Tongue (tissue), 2 donors: ENCODE results near the gene PRKAG3. TPM values are rescaled to one million over a fixed set of nuclear protein-coding genes. Genes with fewer than 3 reads are reported as not detected.

ENCODE experiments used
- DNase-seq: peaks from one replicate; pipeline ENCODE4 v3.0.0-alpha.2; 2015
- total RNA-seq: library from RNA; depleted of rRNA; stranded (reverse); fragments of >200 nt; gene quantifications from one replicate; pipeline ENCODE4 v1.2.3, GENCODE V29; 2014

Gene PRKAG3
- total RNA-seq, 1 donor from 2014 or later = 19.7 TPM

- DNase-seq = no peak
Measured at GRCh38 chr2:218839430-218839829, 7.8 kb upstream of the PRKAG3 start.

DNA sequence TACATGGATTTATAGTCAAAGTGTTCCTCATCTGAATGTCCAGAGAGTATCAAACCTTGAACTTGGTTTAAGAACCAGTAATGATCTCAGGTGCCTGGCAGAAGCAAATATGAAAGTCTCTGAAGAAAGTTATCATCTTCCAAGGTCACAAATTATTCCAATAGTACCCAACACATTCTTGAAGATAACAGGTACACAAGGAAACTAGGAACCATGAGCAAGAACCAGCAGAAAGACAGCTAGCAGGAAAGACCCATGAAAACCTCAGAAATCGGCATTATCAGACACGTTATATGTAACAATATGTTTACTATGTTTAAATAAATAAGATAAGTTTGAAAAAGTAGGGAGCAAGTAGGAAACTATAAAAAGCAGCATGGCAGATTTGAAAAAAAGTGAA is 5.9 kb upstream of the PRKAG3 start:
- no peak for DNase-seq

- no peak for DNase-seq
Measured at GRCh38 chr2:218834685-218835084, 3.1 kb upstream of the PRKAG3 start.

DNA sequence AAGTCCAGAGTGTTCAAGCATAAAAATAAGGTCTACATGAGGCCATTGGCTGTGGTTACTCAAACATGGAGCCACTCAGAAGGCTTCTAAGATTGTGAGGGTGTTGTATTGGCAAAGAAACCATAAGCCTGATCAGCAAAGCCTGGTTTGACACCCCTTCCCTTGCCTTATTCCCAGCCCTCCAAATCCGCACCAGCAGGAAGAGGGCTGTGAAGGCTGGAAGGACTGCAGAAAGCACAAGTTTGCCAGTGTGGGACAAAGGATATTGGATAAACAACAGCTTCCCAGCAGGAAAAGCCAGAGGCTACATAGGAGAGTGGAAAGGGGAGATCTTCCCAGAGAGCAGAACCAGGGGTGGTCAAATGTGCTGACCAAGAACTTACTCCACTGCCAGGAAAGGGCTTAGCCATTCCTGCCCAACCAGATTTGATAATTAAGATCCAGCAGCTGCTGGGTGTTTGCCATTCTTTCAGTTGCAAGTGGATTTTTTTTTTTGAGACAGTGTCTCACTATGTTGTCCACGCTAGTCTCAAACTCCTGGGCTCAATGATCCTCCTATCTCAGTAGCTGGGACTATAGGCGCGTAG is 1.5 kb upstream of the PRKAG3 start:
- DNase-seq = peak; percentile 57

DNA sequence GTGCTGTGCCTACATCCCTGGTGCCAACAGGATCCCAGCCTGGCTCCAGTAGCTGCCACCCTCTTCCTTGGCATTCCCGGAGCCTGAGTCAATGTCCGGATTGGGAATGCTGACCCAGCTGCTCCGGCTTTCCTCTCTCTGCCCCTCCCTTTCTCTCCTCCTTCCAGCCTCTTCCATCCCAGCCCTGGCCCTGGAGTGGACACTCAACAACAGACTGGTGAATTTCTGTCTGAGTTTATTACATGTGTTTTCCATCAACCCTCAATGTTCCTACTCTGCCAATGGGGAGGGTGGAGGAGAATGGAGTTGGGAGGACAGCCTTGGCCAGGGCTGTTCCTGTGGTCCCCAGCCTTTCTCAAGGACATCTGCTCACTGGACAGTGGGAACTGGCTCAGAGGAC is 917 bp upstream of the PRKAG3 start:
- DNase-seq = peak; percentile 75

DNA sequence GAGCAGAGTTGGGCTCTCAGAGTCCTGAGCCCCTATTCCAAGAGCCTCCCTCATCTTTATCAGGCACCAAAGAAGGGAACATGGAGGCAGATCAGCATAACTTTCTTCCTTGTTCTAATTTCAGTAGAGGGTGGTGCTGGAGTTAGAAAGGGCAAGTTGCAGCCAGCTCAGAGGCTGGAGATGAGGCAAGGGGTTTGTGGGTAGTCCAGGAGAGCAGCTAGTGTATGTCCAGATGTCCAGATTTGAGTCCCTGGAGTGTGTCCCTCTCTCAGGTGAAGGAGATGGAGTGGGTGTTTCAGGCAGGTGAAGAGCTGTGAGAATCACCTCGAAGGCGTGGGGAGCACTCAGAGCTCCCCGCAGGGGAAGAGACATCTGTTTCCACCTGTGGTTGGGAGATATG is 478 bp upstream of the PRKAG3 start:
- no peak for DNase-seq

DNA sequence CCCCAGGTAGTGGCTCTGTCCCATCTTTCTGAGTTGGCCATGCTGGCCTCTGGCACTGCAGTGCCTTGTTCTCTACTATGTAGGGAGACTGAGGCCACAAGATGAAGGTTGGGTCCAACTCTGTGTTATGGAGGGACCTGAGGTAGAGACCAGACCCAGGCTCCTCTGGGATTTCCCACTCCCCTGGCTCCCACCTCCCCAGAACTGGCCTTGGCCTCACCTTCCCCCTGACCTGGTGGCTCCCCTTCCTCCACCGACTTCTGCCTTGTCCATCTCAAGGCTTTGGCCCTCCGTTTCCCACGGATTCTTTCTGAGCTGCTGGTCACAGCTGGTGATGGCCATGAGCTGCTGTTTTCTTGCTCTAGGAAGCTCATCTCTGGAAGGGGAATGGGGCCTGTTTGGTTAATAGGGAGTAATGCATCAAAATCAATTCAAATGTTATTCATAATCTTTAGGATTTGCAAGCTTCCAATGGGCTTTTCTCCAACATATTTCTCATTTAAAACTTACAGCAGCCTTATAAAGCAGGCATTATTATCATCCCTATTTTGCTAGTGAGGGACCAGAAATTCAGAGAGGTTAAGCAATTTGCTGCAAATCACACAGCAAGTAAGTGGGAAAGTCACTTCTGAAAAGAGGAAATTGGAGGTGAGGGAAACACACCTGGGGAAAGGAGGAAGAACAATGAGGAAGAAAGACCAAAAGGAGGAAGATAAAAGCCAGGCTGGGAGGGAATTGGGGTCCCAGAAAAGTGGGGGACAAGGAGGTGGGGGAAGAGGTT is 887 bp downstream of the PRKAG3 start:
- DNase-seq = no peak

GRCh38 chr2:218829868-218830451 is 1.6 kb downstream of the PRKAG3 start:
- peak; percentile 81 for DNase-seq

GRCh38 chr2:218828477-218828778 is 3.2 kb downstream of the PRKAG3 start:
- no peak for DNase-seq

GRCh38 chr2:218827701-218828476 is 3.7 kb downstream of the PRKAG3 start:
- DNase-seq = no peak

- no peak for DNase-seq
Measured at GRCh38 chr2:218826791-218827190, 4.8 kb downstream of the PRKAG3 start.

- DNase-seq = no peak
Measured at GRCh38 chr2:218824004-218824403, 7.6 kb downstream of the PRKAG3 start.

DNA sequence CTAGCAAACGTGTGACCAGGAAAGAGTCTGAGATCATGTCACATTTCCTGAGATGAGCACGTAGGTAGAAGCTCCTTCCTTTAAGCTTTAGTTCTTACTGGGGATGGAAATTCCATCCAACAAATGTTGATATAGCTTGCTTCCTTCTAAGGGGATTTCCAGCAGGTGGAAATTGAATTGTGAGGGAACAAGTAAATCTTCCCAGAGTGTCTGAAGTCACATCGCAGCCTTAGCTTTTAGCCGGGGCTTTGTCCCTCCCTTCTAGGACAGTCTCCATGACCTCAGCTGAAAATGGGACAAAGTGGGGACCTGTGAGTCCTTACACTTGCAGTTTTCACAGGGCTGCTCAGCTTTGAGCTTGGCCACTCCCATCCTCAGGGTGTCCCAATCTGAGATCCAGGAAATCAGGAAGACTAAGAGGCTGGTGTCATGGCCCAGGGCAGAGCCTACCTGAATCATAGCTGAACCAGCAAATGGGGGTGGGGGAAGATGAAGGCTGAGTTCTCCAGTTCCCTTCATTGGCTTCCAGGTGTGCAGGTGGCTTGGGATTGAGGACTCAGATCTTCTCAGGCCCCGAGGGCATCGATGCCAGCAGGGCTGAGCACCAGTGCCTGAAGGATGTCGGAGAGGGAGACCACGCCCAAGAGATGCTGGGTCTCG is 8.3 kb downstream of the PRKAG3 start:
- DNase-seq = no peak

DNA sequence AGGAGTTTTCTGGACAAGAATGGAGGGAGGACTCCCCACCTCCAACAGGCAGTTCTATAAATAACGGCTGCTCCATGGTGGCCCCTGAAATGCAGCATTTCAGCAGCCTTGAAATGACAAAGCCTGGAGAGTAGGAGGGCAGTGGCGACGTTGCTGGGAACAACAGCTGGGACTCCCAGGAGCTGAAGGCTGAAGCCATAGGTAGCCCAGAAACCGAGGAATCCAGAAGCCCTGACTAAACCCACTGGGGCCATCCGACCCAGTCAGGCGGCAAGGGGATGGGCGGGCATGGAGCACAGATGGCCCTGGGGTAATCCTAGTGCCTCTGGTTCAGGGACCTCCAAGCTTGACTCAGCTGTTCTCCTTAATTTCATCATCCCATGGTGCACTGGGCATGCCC is 9.0 kb downstream of the PRKAG3 start:
- no peak for DNase-seq

DNA sequence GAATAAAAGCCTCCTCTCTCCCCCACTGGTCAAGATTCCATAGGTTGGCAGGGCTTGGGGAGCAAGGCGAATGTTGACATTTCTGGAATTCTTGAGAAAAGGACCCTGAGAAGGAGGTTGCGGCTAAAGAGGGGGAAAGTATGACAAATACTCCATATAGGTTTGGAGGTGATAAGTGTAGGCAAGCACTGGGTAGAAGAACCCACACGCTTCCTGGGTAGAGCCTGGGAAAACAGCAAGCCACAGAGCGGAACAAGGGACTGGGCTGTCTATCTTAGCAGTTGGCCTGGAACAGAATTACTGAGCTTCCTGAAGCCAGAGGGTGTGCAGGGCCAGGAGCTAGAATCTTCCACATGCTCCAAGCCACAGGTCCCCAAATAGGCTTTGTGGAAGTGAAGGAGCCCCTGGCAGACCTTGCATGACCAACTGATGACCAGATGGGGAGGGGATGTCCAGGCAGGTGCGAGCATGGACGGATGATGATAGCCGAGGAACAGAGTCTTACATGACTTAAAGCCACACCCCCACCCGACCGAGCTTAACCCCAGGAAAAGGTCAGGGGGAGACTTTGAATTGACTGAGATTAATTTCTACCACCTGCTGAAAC is 9.9 kb downstream of the PRKAG3 start:
- DNase-seq = no peak

- no peak for DNase-seq
Measured at GRCh38 chr2:218820746-218821369, 10.7 kb downstream of the PRKAG3 start.

DNA sequence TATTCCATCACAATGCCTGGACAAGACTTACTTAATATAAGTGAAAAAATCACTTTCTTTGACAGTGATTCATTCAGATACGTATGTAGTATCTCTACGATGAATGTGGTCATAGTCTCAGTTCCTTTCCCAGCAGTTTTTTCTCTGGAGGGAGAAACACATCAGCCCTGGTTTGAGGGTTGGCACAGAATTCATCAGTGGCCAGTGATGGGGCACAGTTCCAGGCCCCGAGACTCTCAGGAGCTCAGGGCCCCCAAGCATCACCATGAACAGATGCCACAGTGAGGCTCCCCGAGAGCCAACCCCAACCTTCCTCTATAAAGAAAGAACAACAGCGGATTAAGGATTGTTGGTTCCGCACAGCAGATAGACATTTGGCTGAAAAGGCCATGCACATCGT is 12.5 kb downstream of the PRKAG3 start:
- no peak for DNase-seq

DNA sequence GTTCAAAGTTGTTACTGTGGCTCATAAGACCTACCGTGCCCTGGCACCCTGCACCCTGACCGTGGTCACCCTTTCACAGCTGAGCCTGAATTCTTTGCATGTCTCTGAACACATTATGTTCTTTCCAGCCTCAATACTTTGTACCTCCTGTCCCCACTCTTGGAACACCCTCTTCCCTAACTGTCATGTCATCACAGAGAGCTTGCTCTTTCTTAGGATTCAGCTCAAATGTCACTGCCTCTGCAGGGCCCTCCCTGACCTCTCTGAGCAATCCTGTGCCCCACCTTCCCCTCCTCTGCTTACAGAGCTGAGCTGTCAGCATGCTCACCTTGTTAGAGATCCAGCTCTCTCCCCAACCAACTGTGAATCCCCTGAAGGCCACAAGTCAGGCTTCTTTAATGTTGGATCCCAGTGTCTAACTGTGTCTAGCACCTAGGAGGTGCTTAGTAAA is 15.0 kb downstream of the PRKAG3 start:
- DNase-seq = no peak

DNA sequence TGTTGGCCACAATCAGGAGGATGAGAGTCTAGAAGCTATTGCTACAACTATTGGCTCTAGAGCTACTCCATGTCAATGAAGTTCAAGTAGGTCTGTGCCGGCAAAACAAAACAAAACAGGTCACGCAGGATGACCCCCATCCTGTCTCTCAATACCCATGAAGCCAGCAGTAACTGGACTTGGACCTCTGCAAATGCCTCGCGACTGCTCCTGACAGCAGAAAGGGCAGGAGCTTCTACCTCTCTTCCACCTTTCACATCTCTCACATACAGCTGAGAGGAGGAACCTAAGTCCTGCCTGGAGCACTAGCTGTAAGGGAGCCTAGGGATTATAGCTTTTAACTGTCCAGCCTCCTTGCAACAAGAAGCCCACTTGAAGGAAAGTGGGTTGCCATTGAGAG is 16.0 kb downstream of the PRKAG3 start:
- DNase-seq = no peak

GRCh38 chr2:218815244-218815637 is 16.4 kb downstream of the PRKAG3 start:
- no peak for DNase-seq

- no peak for DNase-seq
Measured at GRCh38 chr2:218814540-218815243, 16.9 kb downstream of the PRKAG3 start.
